ENCODE data around the gene MRPS5.

MRPS5 gene

GRCh38 chr2:95058989-95059641 is 62.5 kb downstream of the MRPS5 start:
- DNase-seq = no peak

GRCh38 chr2:95058466-95058988 is 63.1 kb downstream of the MRPS5 start:
- no peak for DNase-seq

- DNase-seq = no peak
Observed at GRCh38 chr2:95057535-95058370, 63.9 kb downstream of the MRPS5 start.

- DNase-seq = no peak
Observed at GRCh38 chr2:95056461-95057459, 64.8 kb downstream of the MRPS5 start.

GRCh38 chr2:95056044-95056443 is 65.6 kb downstream of the MRPS5 start:
- DNase-seq = no peak

- no peak for DNase-seq
Observed at GRCh38 chr2:95055262-95055661, 66.3 kb downstream of the MRPS5 start.

GRCh38 chr2:95054016-95054415 is 67.6 kb downstream of the MRPS5 start:
- DNase-seq = no peak

- no peak for DNase-seq
Observed at GRCh38 chr2:95053543-95053942, 68.1 kb downstream of the MRPS5 start.

GRCh38 chr2:95052804-95053479 is 68.7 kb downstream of the MRPS5 start:
- DNase-seq = no peak

- no peak for DNase-seq
Observed at GRCh38 chr2:95052307-95052706, 69.3 kb downstream of the MRPS5 start.

GRCh38 chr2:95051626-95052025 is 70.0 kb downstream of the MRPS5 start:
- no peak for DNase-seq

- no peak for DNase-seq
Observed at GRCh38 chr2:95050385-95051300, 71.0 kb downstream of the MRPS5 start.

- DNase-seq = no peak
Observed at GRCh38 chr2:95049961-95050360, 71.6 kb downstream of the MRPS5 start.

GRCh38 chr2:95049683-95049955 is 72.0 kb downstream of the MRPS5 start:
- no peak for DNase-seq

GRCh38 chr2:95048825-95049682 is 72.6 kb downstream of the MRPS5 start:
- no peak for DNase-seq

- DNase-seq = no peak
Observed at GRCh38 chr2:95047629-95048510, 73.7 kb downstream of the MRPS5 start.

GRCh38 chr2:95046371-95047112 is 75.1 kb downstream of the MRPS5 start:
- no peak for DNase-seq

- DNase-seq = no peak
Observed at GRCh38 chr2:95044601-95045000, 77.0 kb downstream of the MRPS5 start.

Data from CD4-positive, alpha-beta T cell treated with Interferon gamma for 1 hour (primary cell).